Activated CD4-positive, CD25-positive, alpha-beta regulatory T cell treated with anti-CD3 and anti-CD28 coated beads, Interleukin-2, amount 50 U/mL, for 16 hours (primary cell): Measurements from ENCODE around the gene APLNR.

ENCODE experiments used
- DNase-seq: peaks from one replicate; pipeline ENCODE4 v3.0.0-alpha.2; 2020; ENCODE audit warnings: low read depth, low spot score

APLNR gene

GRCh38 chr11:57251491-57252104 is 14.5 kb upstream of the APLNR start:
- DNase-seq, result no peak

GRCh38 chr11:57251037-57251436 is 14.0 kb upstream of the APLNR start:
- no peak for DNase-seq

GRCh38 chr11:57249384-57250319 is 12.6 kb upstream of the APLNR start:
- no peak for DNase-seq

GRCh38 chr11:57248780-57249383 is 11.8 kb upstream of the APLNR start:
- DNase-seq, result no peak

GRCh38 chr11:57244911-57245310 is 7.9 kb upstream of the APLNR start:
- no peak for DNase-seq

GRCh38 chr11:57241353-57241972 is 4.4 kb upstream of the APLNR start:
- no peak for DNase-seq

GRCh38 chr11:57240757-57241156 is 3.7 kb upstream of the APLNR start:
- DNase-seq, result no peak

- DNase-seq, result no peak
These were observed 3.0 kb upstream of the APLNR start for GRCh38 chr11:57240007-57240406.

GRCh38 chr11:57239348-57239747 is 2.3 kb upstream of the APLNR start:
- no peak for DNase-seq

GRCh38 chr11:57235761-57236703 is 1.0 kb downstream of the APLNR start:
- no peak for DNase-seq

- no peak for DNase-seq
These were observed 3.3 kb downstream of the APLNR start for GRCh38 chr11:57233702-57234101.

- DNase-seq, result no peak
These were observed 5.4 kb downstream of the APLNR start for GRCh38 chr11:57231539-57232253.

- no peak for DNase-seq
These were observed 6.1 kb downstream of the APLNR start for GRCh38 chr11:57230791-57231538.

- no peak for DNase-seq
These were observed 6.7 kb downstream of the APLNR start for GRCh38 chr11:57230316-57230715.

- DNase-seq, result no peak
These were observed 8.4 kb downstream of the APLNR start for GRCh38 chr11:57228600-57228999.

- DNase-seq, result no peak
These were observed 12.5 kb downstream of the APLNR start for GRCh38 chr11:57224537-57224936.

- no peak for DNase-seq
These were observed 12.9 kb downstream of the APLNR start for GRCh38 chr11:57224128-57224527.

- DNase-seq, result no peak
These were observed 13.4 kb downstream of the APLNR start for GRCh38 chr11:57223601-57224000.

- DNase-seq, result no peak
These were observed 14.8 kb downstream of the APLNR start for GRCh38 chr11:57222239-57222638.
